ENCODE measurements around the gene HOXD11.

Gene HOXD11

GRCh38 chr2:176081376-176081836, 25.7 kb upstream of the HOXD11 start:
- no peak for DNase-seq (ENCODE audit: low read depth in 2 of 2)

GRCh38 chr2:176081837-176082524, 25.1 kb upstream of the HOXD11 start:
- DNase-seq (ENCODE audit: low read depth in 2 of 2), result no peak

GRCh38 chr2:176082525-176082823, 24.6 kb upstream of the HOXD11 start:
- DNase-seq (ENCODE audit: low read depth in 2 of 2), result no peak

- no peak for DNase-seq (ENCODE audit: low read depth in 2 of 2)
These were observed 24.0 kb upstream of the HOXD11 start for GRCh38 chr2:176082824-176083751.

- no peak for DNase-seq (ENCODE audit: low read depth in 2 of 2)
These were observed 23.3 kb upstream of the HOXD11 start, which contains the start of gene EVX2 for GRCh38 chr2:176083796-176084261. Gene EVX2, minus strand, starts transcription at chr2:176083962. Its CDS starts 186 bp downstream, at chr2:176083776.

DNA sequence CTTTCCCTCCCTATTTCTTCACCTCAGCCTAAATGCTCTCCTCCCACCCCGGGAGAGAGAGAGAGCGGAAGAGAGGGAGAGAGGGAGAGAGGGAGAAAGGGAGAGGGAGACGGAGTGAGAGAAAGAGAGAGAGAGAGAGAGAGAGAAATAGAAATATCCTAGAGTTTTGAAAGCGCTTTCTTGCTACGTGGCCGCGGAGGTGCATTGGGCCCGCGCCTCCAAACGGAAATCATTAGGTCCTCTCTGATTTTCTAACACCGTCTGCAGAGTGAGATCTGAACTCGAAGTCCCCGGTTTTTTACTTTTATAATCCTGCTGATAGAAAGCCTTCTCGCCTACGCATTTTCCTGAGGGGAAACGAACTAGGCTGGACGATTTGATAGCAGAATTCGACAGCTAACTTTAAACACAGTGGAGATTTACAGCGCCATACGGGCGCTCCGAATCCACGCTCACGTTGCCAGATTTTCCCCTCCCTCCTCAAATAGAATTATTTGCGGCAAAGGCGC, 22.4 kb upstream of the HOXD11 start:
- DNase-seq (ENCODE audit: low read depth in 2 of 2), result no peak

DNA sequence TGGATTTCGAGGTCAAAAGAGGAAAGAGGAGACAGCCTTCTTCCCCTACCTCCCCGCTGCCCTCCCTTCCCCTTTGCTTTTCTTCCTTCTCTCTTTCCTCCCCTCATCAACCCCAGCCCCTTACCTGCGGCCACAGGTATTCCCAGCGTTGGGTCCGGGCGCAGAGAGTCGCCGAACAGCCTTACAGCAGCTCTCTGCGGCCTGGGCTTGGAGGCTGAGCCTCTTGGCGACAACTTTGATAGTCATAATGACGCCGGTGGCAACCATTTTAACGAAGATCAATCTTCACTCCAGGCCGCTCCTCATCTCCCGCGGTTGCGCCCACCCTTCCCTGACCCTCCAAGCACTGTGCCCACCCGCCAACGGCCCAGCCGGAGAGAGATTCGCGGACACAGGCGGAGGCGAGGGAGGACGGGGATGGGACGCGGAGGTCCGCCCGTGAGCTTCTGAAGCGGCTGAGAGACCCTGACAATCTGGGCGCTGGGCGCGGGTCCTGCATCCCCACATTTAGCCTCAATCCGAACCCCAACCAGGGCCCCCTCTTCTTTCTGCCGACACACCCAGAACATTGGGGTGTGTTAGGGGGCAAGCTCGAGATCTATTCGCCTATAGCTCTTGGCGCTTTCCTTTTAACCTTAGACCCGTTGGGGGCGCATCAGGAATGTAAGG, 21.8 kb upstream of the HOXD11 start:
- no peak for DNase-seq (ENCODE audit: low read depth in 2 of 2)

- no peak for DNase-seq (ENCODE audit: low read depth in 2 of 2)
These were observed 21.0 kb upstream of the HOXD11 start for GRCh38 chr2:176085861-176086771.

DNA sequence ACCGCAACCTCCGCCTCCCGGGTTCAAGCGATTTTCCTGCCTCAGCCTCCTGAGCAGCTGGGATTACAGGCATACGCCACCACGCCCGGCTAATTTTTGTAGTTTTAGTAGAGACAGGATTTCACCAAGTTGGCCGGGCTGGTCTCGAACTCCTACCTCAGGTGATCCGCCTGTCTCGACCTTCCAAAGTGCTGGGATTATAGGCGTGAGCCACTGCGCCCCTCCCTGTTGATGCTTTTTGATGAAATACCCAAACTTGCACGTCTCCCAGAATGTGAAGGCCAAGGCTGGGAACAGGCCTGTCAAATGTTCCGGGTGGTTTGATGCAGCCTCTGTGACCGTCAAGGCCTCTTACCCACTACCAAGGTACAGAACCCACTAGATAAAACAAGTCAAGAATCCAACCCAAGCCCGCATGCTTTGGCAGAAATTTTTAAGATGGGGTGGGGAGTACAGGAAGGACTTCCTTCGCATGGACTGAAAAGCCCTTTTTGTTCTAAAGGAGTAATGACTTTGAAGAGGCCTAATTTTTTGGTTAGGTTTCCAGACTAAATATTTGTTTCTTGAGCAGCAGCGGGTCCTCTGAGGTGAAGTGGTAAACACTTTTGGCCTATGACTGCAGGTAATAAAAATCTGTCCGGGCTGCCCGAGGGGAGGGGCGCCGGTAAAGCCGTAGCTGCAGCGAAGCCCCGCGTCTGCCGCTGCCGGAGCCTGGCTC, 19.6 kb upstream of the HOXD11 start:
- DNase-seq (ENCODE audit: low read depth in 2 of 2), result no peak

DNA sequence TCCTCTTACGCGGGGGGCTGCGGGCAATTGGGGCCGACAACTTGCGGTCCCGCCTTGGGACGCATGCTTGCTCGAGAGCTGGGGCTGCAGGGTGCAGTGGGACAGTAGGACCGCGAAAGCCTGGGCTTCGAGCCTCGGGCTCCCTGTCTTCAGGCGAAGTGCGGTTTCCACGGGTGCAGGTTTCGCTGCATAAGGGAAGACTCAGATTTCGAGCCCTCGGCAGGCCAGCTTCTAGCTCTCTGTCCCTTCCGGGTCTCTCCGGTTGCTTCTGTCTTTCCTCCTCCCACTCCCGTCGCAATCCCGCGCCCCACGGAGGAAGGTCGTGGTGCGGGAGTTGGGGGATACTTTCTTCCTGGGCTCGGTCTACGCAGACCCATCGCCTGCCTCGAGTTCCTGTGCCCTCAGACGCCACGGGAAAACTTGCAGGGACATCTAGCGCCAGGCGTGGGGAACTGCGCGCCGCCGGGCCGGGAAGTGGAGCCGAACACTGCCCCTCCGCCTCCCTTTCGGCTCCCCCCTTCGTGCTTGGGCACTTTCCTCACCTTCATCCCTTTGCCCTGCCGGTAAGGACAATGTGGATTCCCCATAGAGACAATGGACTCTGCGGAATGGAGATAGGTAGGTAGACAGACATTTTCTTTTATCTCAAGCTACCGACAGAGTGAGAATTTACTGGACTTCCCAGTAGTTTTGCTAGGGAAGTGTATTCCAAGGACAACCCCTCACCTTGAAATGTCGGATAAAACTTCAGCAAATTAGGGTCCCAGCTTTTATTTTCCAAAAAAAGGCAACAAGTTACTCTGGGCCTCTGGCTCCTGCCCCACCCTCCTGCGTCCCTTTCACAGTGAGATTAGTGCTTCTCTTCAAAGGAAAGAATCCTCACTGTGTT, 18.8 kb upstream of the HOXD11 start:
- DNase-seq (ENCODE audit: low read depth in 2 of 2), result no peak

GRCh38 chr2:176088937-176089842, 17.9 kb upstream of the HOXD11 start:
- DNase-seq (ENCODE audit: low read depth in 2 of 2), result no peak

DNA sequence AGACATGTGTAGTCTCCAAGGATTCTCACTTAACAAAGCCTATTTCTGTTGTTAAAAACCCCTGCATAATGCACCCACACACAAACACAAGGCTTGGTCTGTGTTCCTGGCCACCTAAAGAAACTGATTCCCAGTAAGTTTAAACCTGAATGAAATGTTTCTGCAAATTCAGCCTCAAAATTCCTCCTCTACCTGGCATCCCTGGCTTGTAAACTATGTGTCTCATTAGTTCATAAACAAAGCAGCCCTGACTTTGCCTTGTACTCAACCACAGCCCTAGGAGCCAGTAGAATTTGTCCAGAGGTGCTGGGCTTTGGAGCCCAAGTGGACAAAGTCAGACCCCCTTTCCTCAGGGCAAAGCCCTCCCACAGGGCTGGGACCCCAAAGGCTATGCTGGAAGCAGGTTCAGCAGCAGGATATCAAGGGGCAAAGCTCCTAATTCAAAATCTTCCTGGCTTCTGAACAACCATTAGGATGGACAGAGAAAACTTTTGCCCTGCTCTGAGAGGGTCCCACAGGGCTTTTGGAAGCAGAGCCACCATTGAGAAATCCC, 17.2 kb upstream of the HOXD11 start:
- no peak for DNase-seq (ENCODE audit: low read depth in 2 of 2)

GRCh38 chr2:176090862-176091261, 16.2 kb upstream of the HOXD11 start:
- no peak for DNase-seq (ENCODE audit: low read depth in 2 of 2)

DNA sequence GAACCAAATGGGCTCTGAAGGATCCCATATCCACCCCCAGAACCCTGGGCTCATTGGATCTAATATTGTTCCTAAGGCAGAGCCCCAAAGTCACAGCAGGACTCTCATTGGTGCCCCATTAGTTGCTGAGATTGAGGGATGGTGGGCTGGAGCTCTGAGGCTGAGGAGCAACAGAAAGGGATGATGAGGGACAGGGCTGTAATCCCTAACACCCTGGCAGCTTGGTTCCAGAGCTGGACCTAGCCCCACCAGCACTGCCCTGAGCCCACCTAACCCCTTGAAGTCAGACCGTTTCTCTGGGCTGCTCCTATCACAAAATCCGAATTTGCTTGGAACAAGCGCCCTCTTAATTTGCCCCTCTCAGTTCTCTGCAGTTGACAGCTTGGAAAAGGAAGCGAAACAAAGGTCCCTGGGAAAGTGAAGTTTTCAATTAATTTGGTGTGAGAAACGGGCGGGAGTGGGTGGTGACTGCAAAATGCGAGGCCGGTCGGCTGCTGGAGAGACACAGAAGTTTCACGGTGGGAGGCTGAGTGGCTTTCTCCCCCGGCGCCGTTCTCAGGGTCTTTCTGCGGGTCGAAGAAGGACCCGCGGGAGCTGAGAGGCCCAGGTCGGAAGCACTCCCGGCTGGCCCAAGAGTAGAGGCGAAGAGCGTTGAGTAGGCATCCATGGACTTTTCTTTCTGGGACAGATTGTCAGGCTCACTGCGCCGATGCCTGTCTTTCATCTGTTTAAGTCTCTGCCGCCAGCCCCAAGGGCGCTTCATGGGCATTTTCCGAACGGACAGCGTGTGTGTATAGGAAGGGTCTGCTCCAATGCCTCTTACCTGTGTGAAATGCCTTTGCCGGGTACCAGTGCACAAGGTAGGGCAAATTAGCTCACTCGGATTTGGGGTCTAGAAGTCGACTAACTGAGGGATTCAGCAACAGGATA, 15.5 kb upstream of the HOXD11 start:
- DNase-seq (ENCODE audit: low read depth in 2 of 2), result no peak

GRCh38 chr2:176092270-176093144, 14.6 kb upstream of the HOXD11 start, which contains the start of gene HOXD13:
Gene HOXD13, plus strand, starts transcription at chr2:176092721. Its CDS starts 170 bp downstream, at chr2:176092891.
- no peak for DNase-seq (ENCODE audit: low read depth in 2 of 2)

Data from stimulated activated CD8-positive, alpha-beta memory T cell treated with anti-CD3 and anti-CD28 coated beads, Interleukin-15, amount 100 ng/mL, for 4 hours (primary cell).